ENCODE results near the gene CHAF1A. TPM values are rescaled to one million over a fixed set of nuclear protein-coding genes. Genes with fewer than 3 reads are reported as not detected.

CHAF1A gene
- total RNA-seq, 1 experiment from 2014 or later: 7.8 TPM

DNA sequence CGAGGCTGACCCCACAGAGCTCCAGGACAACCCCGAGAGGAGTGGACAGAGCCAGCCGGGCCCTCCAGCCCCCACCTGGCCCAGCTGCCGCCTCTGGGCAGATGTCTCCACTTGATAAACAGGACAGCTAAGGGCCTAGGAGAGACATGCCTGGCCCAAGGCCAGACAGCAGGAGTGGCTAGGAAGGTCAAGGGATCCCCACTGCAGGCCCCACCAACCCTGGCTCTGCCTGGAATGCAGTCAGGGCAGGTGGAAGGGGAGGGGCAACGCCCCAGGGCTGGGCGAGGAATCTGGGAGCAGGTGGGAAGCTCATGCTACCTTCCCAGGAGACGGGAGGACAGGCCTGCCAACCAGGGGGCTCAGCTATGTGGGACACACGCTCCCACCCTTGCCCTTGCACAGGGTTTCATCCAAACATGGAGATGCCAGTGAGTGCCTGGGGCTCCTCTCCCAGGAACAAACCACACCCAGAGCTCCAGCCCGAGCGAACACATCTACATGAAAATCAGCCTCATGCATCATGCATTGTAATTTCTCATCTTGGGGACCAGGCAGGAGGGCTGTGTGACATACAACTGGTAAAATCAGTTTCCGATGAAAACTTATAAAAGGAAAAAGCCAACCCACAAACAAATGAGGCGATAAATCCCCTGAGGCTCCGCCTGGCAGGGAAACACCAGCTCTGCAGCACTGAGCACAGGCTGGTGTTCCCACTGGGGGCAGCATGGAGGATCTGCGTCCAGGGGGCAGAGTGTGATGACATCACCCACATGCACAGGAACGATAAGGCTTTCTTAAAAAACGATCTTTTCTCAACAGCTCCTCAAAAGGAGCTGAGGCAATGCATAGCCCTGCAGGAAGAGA, 27.0 kb upstream of the CHAF1A start:
- H3K9me2 ChIP-seq (replicated peaks; ENCODE audit: insufficient read depth, low read length): no peaks in the 10 kb centered on the region
- no peaks in the 10 kb centered on the region for H3K27me3 ChIP-seq (ENCODE audit: low read length)
- no peaks in the 10 kb centered on the region for H3K9me3 ChIP-seq (ENCODE audit: low read length)
- peak overlapping the region; percentile 58 for H3K4me3 ChIP-seq (ENCODE audit: low read length)
- peak overlapping the region; percentile 64 for H3K4me2 ChIP-seq (ENCODE audit: low read depth, low read length, poor library complexity, severe bottlenecking)
- peak overlapping the region; percentile 72 for H3K27ac ChIP-seq (ENCODE audit: low read length)
- peak overlapping the region; percentile 58 for H3K9ac ChIP-seq (ENCODE audit: low read length)
- no peak overlapping the region for H2AFZ ChIP-seq (ENCODE audit: low read length)
- peak; percentile 87 for DNase-seq
- no peaks in the 10 kb centered on the region for H3K36me3 ChIP-seq (ENCODE audit: insufficient read depth, low read length)
- peaks cover 78% of the 10 kb centered on the region for H3K4me1 ChIP-seq (ENCODE audit: low read length)
- H3K79me2 ChIP-seq (ENCODE audit: low read length): peaks cover 53% of the 10 kb centered on the region
- H4K20me1 ChIP-seq (ENCODE audit: insufficient read depth, low read depth, low read length): peaks cover 62% of the 10 kb centered on the region

DNA sequence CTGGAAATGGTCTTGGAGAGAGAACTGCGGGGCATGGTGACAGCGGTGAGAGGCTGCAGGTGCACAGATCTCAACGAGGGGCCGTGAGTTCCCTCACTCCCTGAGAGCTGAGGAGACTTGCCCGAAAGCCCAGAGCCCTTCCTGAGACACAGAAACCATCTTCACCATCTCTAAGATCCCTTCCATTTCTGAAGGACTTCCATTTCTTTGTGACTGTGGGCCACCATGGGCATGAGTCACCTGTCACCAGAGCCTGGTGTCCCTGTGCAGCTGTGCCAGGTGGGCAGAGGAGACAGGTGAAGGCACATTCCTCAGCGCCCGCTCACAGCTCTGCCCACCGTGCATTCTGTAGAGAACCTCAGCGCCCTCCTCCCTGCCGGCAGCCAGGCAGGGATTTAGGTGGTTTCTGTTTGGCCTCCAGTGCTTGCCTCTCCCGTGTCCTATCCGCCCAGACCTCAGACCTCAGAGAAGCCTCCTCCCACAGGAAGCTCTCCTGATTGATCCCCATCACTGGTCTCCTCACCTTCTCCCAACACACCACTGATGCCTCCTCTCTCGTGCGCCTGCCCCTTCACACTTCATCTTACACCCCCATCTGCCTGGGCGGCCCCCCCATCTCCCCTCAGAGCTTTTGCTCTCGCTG, 26.3 kb upstream of the CHAF1A start:
- DNase-seq: no peak
- Histone ChIP-seq H3K9me3 (ENCODE audit: low read length) (no peaks in the 10 kb centered on the region), H3K79me2 (ENCODE audit: low read length) (peaks cover 46% of the 10 kb centered on the region), H3K36me3 (ENCODE audit: insufficient read depth, low read length) (no peaks in the 10 kb centered on the region), H3K4me3 (ENCODE audit: low read length) (peak overlapping the region; percentile 58; the same call in 1 of the 2 replicates), H4K20me1 (ENCODE audit: insufficient read depth, low read depth, low read length) (peaks cover 63% of the 10 kb centered on the region), H3K27ac (ENCODE audit: low read length) (peak overlapping the region; percentile 72), H3K4me1 (ENCODE audit: low read length) (peaks cover 78% of the 10 kb centered on the region), H3K27me3 (ENCODE audit: low read length) (no peaks in the 10 kb centered on the region), H3K9me2 (replicated peaks; ENCODE audit: insufficient read depth, low read length) (no peaks in the 10 kb centered on the region), H3K4me2 (ENCODE audit: low read depth, low read length, poor library complexity, severe bottlenecking) (peak overlapping the region; percentile 64), H2AFZ (ENCODE audit: low read length) (no peak overlapping the region), H3K9ac (ENCODE audit: low read length) (peak overlapping the region; percentile 58; the same call in 1 of the 2 replicates)

DNA sequence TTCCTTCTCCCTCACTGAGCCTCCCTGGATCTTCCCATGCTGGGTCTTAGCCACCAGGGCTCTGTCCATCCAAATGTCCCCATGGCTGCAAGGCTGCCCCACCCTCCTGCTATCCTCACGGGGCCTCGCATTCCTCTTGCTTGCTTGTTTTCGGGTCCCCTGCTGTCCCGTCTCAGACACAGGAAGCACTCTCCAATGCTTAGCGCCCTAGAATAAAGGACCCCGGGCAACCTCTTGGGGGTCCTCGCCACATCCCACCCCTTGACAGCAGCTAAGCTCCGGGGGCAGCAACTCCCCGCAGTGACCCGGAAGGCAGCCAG, 25.8 kb upstream of the CHAF1A start:
- peaks cover 75% of the 10 kb centered on the region for H3K4me1 ChIP-seq (ENCODE audit: low read length)
- no peak for DNase-seq
- no peaks in the 10 kb centered on the region for H3K27me3 ChIP-seq (ENCODE audit: low read length)
- H3K36me3 ChIP-seq (ENCODE audit: insufficient read depth, low read length): no peaks in the 10 kb centered on the region
- H3K4me3 ChIP-seq (ENCODE audit: low read length): peak overlapping the region; percentile 58; the same call in 1 of the 2 replicates
- no peaks in the 10 kb centered on the region for H3K9me2 ChIP-seq (replicated peaks; ENCODE audit: insufficient read depth, low read length)
- H3K4me2 ChIP-seq (ENCODE audit: low read depth, low read length, poor library complexity, severe bottlenecking): peak overlapping the region; percentile 64
- peaks cover 41% of the 10 kb centered on the region for H3K79me2 ChIP-seq (ENCODE audit: low read length)
- no peaks in the 10 kb centered on the region for H3K9me3 ChIP-seq (ENCODE audit: low read length)
- H4K20me1 ChIP-seq (ENCODE audit: insufficient read depth, low read depth, low read length): peaks cover 63% of the 10 kb centered on the region
- H3K27ac ChIP-seq (ENCODE audit: low read length): no peak overlapping the region
- no peak overlapping the region for H2AFZ ChIP-seq (ENCODE audit: low read length)
- H3K9ac ChIP-seq (ENCODE audit: low read length): no peak overlapping the region; the same call in 1 of the 2 replicates

DNA sequence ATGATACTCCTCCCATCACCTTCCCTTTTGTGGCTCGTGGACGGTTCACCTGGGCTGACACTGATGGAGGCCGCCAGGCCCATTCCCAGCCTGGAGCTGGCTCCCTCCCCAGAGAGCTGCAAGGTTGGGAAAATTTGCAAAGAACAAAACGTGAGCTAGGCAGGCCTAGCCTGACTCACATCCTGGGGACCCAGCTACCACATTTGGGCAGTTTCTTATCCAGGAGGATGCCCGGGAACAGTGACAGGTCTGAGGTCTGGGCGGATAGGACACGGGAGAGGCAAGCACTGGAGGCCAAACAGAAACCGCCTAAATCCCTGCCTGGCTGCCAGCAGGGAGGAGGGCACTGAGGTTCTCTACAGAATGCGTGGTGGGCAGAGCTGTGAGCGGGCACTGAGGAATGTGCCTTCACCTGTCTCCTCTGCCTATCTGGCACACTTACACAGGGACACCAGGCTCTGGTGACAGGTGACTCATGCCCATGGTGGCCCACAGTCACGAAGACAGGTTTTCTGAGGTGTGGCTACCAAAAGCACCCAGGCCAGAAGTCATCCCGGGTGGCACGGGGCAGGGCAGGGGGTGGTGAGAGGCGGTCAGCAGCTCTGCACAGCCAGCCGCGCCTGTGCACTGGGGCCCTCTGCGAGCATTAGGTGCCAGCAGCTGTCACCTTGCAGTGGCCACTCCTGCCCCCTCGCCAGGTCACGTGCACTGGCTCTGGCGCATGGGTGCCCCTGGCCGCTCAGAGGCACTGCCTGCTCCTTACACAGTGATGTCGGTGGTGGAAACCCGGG, 25.3 kb upstream of the CHAF1A start:
- Histone ChIP-seq H3K27ac (ENCODE audit: low read length) (no peak overlapping the region), H3K9me2 (replicated peaks; ENCODE audit: insufficient read depth, low read length) (no peaks in the 10 kb centered on the region), H3K9ac (ENCODE audit: low read length) (no peak overlapping the region; the same call in 1 of the 2 replicates), H3K9me3 (ENCODE audit: low read length) (no peaks in the 10 kb centered on the region), H3K36me3 (ENCODE audit: insufficient read depth, low read length) (no peaks in the 10 kb centered on the region), H3K4me1 (ENCODE audit: low read length) (peaks cover 73% of the 10 kb centered on the region), H3K27me3 (ENCODE audit: low read length) (no peaks in the 10 kb centered on the region), H3K4me2 (ENCODE audit: low read depth, low read length, poor library complexity, severe bottlenecking) (peak overlapping the region; percentile 64), H3K4me3 (ENCODE audit: low read length) (peak overlapping the region; percentile 58; the same call in 1 of the 2 replicates), H4K20me1 (ENCODE audit: insufficient read depth, low read depth, low read length) (peaks cover 63% of the 10 kb centered on the region), H3K79me2 (ENCODE audit: low read length) (peaks cover 36% of the 10 kb centered on the region), H2AFZ (ENCODE audit: low read length) (no peak overlapping the region)
- DNase-seq: no peak

DNA sequence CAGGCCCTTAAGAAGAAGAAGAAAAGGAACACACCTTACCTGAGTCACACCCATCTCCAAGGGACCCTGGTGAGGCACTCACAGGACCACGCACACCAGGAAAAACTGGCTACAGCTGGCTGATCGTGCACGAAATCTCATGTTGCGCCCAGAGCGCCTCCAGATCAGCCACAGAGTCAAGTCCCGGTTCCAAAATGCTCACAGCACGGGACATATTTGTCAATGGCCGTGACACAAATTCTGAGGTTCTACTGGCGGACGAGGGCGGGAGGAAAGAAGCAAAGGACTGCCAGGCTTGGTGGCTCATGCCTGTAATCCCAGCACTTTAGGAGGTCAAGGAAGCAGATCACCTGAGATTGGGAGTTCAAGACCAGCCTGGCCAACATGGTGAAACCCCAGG, 23.6 kb upstream of the CHAF1A start:
- no peaks in the 10 kb centered on the region for H3K27me3 ChIP-seq (ENCODE audit: low read length)
- H3K27ac ChIP-seq (ENCODE audit: low read length): no peak overlapping the region
- peaks cover 62% of the 10 kb centered on the region for H4K20me1 ChIP-seq (ENCODE audit: insufficient read depth, low read depth, low read length)
- no peak overlapping the region for H3K4me3 ChIP-seq (ENCODE audit: low read length)
- no peaks in the 10 kb centered on the region for H3K9me3 ChIP-seq (ENCODE audit: low read length)
- no peak overlapping the region for H3K9ac ChIP-seq (ENCODE audit: low read length)
- no peaks in the 10 kb centered on the region for H3K36me3 ChIP-seq (ENCODE audit: insufficient read depth, low read length)
- H2AFZ ChIP-seq (ENCODE audit: low read length): no peak overlapping the region
- peaks cover 68% of the 10 kb centered on the region for H3K4me1 ChIP-seq (ENCODE audit: low read length)
- peaks cover 19% of the 10 kb centered on the region for H3K79me2 ChIP-seq (ENCODE audit: low read length)
- DNase-seq: no peak
- no peaks in the 10 kb centered on the region for H3K9me2 ChIP-seq (replicated peaks; ENCODE audit: insufficient read depth, low read length)
- H3K4me2 ChIP-seq (ENCODE audit: low read depth, low read length, poor library complexity, severe bottlenecking): peak overlapping the region; percentile 70

DNA sequence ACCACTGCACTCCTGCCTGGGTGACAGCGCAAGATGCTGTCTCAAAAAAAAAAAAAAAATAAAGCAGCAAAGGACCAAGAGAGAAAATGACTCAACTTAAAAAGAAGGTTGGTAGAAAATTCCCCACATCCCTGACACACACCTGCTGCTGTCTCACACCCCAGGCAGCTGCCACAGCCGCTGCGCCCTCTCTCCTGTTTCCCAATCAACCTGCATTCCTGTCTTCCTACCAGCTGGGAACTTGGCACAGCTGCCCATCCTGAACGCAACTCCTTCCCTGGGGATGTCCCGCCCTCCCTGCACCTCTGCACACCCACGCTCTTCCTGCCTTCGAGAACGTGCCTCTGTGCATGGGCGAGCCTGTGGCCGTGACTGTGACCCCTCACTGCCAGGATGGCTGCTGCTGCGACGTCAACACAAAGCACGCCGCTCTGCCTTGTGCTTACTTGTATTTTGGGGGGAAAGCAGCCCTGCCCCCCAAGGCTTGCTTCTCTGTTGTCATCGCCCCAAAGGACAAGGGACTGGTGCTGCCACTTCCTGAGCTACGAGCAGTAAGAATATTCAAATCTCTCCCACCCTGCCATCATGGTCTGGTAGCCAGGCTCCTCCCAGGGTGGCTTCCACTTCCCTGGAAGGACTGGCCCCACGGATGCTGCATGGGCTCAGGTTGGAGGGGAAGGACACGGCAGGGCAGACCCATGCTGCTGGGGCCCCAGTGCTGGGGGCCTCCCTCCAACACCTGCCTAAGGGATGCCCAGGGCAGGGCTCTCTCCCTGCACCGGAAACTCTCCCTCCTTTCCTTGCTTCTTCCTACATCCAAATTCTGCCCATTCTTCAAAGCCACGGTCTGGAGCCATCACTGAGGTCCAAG, 22.8 kb upstream of the CHAF1A start:
- H3K4me1 ChIP-seq (ENCODE audit: low read length): peaks cover 61% of the 10 kb centered on the region
- peaks cover 59% of the 10 kb centered on the region for H4K20me1 ChIP-seq (ENCODE audit: insufficient read depth, low read depth, low read length)
- no peaks in the 10 kb centered on the region for H3K9me3 ChIP-seq (ENCODE audit: low read length)
- peaks cover 12% of the 10 kb centered on the region for H3K79me2 ChIP-seq (ENCODE audit: low read length)
- no peaks in the 10 kb centered on the region for H3K27me3 ChIP-seq (ENCODE audit: low read length)
- H2AFZ ChIP-seq (ENCODE audit: low read length): no peak overlapping the region
- peak overlapping the region; percentile 70 for H3K4me2 ChIP-seq (ENCODE audit: low read depth, low read length, poor library complexity, severe bottlenecking)
- H3K36me3 ChIP-seq (ENCODE audit: insufficient read depth, low read length): no peaks in the 10 kb centered on the region
- H3K9ac ChIP-seq (ENCODE audit: low read length): peak overlapping the region; percentile 53
- H3K27ac ChIP-seq (ENCODE audit: low read length): no peak overlapping the region
- peak; percentile 73 for DNase-seq
- peak overlapping the region; percentile 58 for H3K4me3 ChIP-seq (ENCODE audit: low read length)
- H3K9me2 ChIP-seq (replicated peaks; ENCODE audit: insufficient read depth, low read length): no peaks in the 10 kb centered on the region

DNA sequence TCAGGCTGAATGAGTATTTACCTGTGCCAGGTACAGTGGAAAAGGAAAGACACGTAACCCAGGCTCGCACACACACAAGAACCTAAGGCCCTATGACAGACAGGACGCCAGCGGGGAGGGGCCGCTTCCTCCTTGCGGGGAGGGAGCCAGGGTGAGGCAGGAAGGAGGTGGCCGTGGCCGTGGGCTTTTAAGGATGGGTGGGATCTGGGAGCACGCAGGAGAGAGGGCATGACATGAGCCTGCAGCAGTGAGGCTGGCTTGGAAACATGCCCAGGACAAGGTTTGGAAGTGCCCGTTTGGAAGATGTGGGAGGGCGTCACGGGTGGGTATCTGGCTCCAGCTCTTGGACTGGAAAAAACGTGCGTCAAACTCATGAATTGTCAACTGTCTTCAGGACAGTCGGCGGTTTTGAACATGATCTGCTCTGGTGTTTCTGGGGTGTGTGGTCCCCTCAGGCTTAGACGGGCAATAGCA, 22.1 kb upstream of the CHAF1A start:
- Histone ChIP-seq H3K9me2 (replicated peaks; ENCODE audit: insufficient read depth, low read length) (no peaks in the 10 kb centered on the region), H3K27me3 (ENCODE audit: low read length) (no peaks in the 10 kb centered on the region), H3K79me2 (ENCODE audit: low read length) (peaks cover 6% of the 10 kb centered on the region; the same call in 1 of the 2 replicates), H3K4me1 (ENCODE audit: low read length) (peaks cover 54% of the 10 kb centered on the region), H4K20me1 (ENCODE audit: insufficient read depth, low read depth, low read length) (peaks cover 53% of the 10 kb centered on the region), H3K9me3 (ENCODE audit: low read length) (no peaks in the 10 kb centered on the region), H3K4me3 (ENCODE audit: low read length) (peak overlapping the region; percentile 58), H2AFZ (ENCODE audit: low read length) (no peak overlapping the region), H3K4me2 (ENCODE audit: low read depth, low read length, poor library complexity, severe bottlenecking) (peak overlapping the region; percentile 70), H3K9ac (ENCODE audit: low read length) (peak overlapping the region; percentile 53), H3K27ac (ENCODE audit: low read length) (no peak overlapping the region), H3K36me3 (ENCODE audit: insufficient read depth, low read length) (no peaks in the 10 kb centered on the region)
- peak; percentile 66 for DNase-seq

All from Karpas-422 (cell line).